Caco-2 (cell line): ENCODE measurements around the gene RTL10. TPM values are rescaled to one million over a fixed set of nuclear protein-coding genes. Genes with fewer than 3 reads are reported as not detected.

Experiments used
- BruUV-seq: library from RNA; stranded (reverse); fragments of 400-500 nt; replicated peaks from 2 replicates; lab custom pipeline; 2021; lab: Mats Ljungman, UMichigan
- CTCF ChIA-PET: fragments of 300-600 bp; sonication (Branson Sonifier 250); formaldehyde crosslinking; loops from one replicate; lab custom pipeline; 2022; ENCODE audit warnings: antibody characterized with exemption; lab: Charles Lee
- POLR2A ChIA-PET: fragments of 300-600 bp; sonication (Branson Sonifier 250); formaldehyde crosslinking; loops from one replicate; lab custom pipeline; 2022; ENCODE audit warnings: antibody characterized with exemption; lab: Charles Lee
- DNase-seq, 2 experiments: peaks; one replicate each; pipeline versions ENCODE4 v3.0.0 to v3.0.0-alpha.2; 2020 to 2022
- H3K27me3 ChIP-seq: replicated peaks from 2 replicates; pipeline ENCODE4 v1.6.0; 2011; ENCODE audit warnings: low read length; ENCODE audit not compliant: control insufficient read depth, insufficient read depth
- H3K36me3 ChIP-seq: 2 replicates; pipeline ENCODE4 v1.5.1; 2011; ENCODE audit warnings: low read length; ENCODE audit not compliant: control insufficient read depth, insufficient read depth
- H3K4me1 ChIP-seq: fragments of 250-450 bp; sonication (Bioruptor Pico); 2 replicates; pipeline ENCODE4 v1.5.1; 2020; ENCODE audit warnings: mild to moderate bottlenecking
- H3K4me3 ChIP-seq: 2 replicates; pipeline ENCODE4 v1.5.1; 2011; ENCODE audit warnings: low read depth, mild to moderate bottlenecking, control low read depth, low read length
- H3K9me3 ChIP-seq: fragments of 250-450 bp; sonication (Bioruptor Pico); 2 replicates; pipeline ENCODE4 v1.5.1; 2020; ENCODE audit warnings: mild to moderate bottlenecking, moderate library complexity
- H3K27ac Mint-ChIP-seq: one replicate; pipeline ENCODE4 v1.8.0; 2022; ENCODE audit warnings: mixed read lengths; ENCODE audit not compliant: unreplicated experiment
- H3K27me3 Mint-ChIP-seq: one replicate; pipeline ENCODE4 v1.8.0; 2022; ENCODE audit warnings: mixed read lengths; ENCODE audit not compliant: insufficient read depth, unreplicated experiment
- H3K36me3 Mint-ChIP-seq: one replicate; pipeline ENCODE4 v1.8.0; 2022; ENCODE audit warnings: mild to moderate bottlenecking, mixed read lengths; ENCODE audit not compliant: insufficient read depth, unreplicated experiment
- H3K4me1 Mint-ChIP-seq: one replicate; pipeline ENCODE4 v1.8.0; 2022; ENCODE audit warnings: low read depth, mixed read lengths; ENCODE audit not compliant: unreplicated experiment
- H3K4me3 Mint-ChIP-seq: one replicate; pipeline ENCODE4 v1.8.0; 2022; ENCODE audit warnings: mild to moderate bottlenecking, moderate library complexity, mixed read lengths; ENCODE audit not compliant: unreplicated experiment
- H3K9me3 Mint-ChIP-seq: one replicate; pipeline ENCODE4 v1.8.0; 2022; ENCODE audit warnings: mixed read lengths; ENCODE audit not compliant: unreplicated experiment
- CTCF ChIP-seq, 2 experiments: fragments of 200-600 bp in 1 of 2; IDR thresholded peaks; 1 replicate in 1 of 2; 2 replicates in 1 of 2; pipeline versions ENCODE4 v1.5.1 to v1.8.0; 2011 to 2022; ENCODE audit warnings: antibody characterized with exemption in 1 of 2, control low read depth in 1 of 2, inconsistent platforms in 1 of 2, low read depth in 1 of 2, low read length in 1 of 2, mild to moderate bottlenecking in 1 of 2, moderate library complexity in 1 of 2; ENCODE audit not compliant: insufficient read depth in 1 of 2, severe bottlenecking in 1 of 2, unreplicated experiment in 1 of 2
- intact Hi-C: fragments of 100-400 bp; cut with micrococcal nuclease; formaldehyde crosslinking; loops from one replicate; pipeline ENCODE4 v1.10.0; 2022; ENCODE audit not compliant: unreplicated experiment
- total RNA-seq: library from RNA; stranded (reverse); gene quantifications from 2 replicates; pipeline ENCODE4 v1.2.3, GENCODE V29; 2022

Gene RTL10
- total RNA-seq, 1 experiment from 2014 or later = 27.5 TPM

- no peaks in the 10 kb centered on the region for H3K36me3 ChIP-seq
- no peaks in the 10 kb centered on the region for H3K36me3 Mint-ChIP-seq
- H3K4me1 ChIP-seq = 0 out of 2 replicates have a peak, but pooled peaks cover 4% of the 10 kb centered on the region
- intact Hi-C loops = no loop called here
- CTCF ChIA-PET = no interaction called here
- H3K9me3 Mint-ChIP-seq = no peaks in the 10 kb centered on the region
- no peaks in the 10 kb centered on the region; the same call in 1 of the 2 replicates for H3K9me3 ChIP-seq
- H3K27ac Mint-ChIP-seq = no peak overlapping the region
- H3K4me3 Mint-ChIP-seq = no peak overlapping the region
- no peaks in the 10 kb centered on the region for H3K27me3 Mint-ChIP-seq
- no peaks in the 10 kb centered on the region for H3K4me1 Mint-ChIP-seq
- no peaks in the 10 kb centered on the region for H3K27me3 ChIP-seq
- no peak for DNase-seq
- no peak overlapping the region for H3K4me3 ChIP-seq
- BruUV-seq = no TSS peak
- no peak for TF ChIP-seq CTCF (IDR thresholded peaks at IDR 0.05; ENCODE audit: insufficient read depth in 1 of 2, low read depth in 1 of 2, low read length in 1 of 2, severe bottlenecking in 1 of 2, unreplicated experiment in 1 of 2)
- POLR2A ChIA-PET = no interaction called here
Measured at GRCh38 chr22:19831016-19831415, 23.7 kb downstream of the RTL10 start.

GRCh38 chr22:19828035-19828401, 26.7 kb downstream of the RTL10 start:
- Histone ChIP-seq H3K9me3 (no peaks in the 10 kb centered on the region), H3K36me3 (no peaks in the 10 kb centered on the region), H3K27me3 (no peaks in the 10 kb centered on the region), H3K4me3 (no peak overlapping the region), H3K4me1 (peaks cover 17% of the 10 kb centered on the region)
- H3K4me3 Mint-ChIP-seq = no peak overlapping the region
- H3K27me3 Mint-ChIP-seq = no peaks in the 10 kb centered on the region
- ChIA-PET CTCF (no interaction called here), POLR2A (no interaction called here)
- no peaks in the 10 kb centered on the region for H3K36me3 Mint-ChIP-seq
- DNase-seq = no peak
- BruUV-seq = no TSS peak
- TF ChIP-seq CTCF (IDR thresholded peaks at IDR 0.05; ENCODE audit: insufficient read depth in 1 of 2, low read depth in 1 of 2, low read length in 1 of 2, severe bottlenecking in 1 of 2, unreplicated experiment in 1 of 2) = no peak
- peaks cover 6% of the 10 kb centered on the region for H3K4me1 Mint-ChIP-seq
- H3K9me3 Mint-ChIP-seq = no peaks in the 10 kb centered on the region
- intact Hi-C loops = no loop called here
- no peak overlapping the region for H3K27ac Mint-ChIP-seq

GRCh38 chr22:19827341-19828034, 27.2 kb downstream of the RTL10 start:
- DNase-seq = no peak
- CTCF ChIA-PET = no interaction called here
- no peaks in the 10 kb centered on the region for H3K9me3 ChIP-seq
- Mint-ChIP-seq H3K27ac (no peak overlapping the region), H3K4me1 (peaks cover 6% of the 10 kb centered on the region), H3K9me3 (no peaks in the 10 kb centered on the region), H3K4me3 (no peak overlapping the region), H3K27me3 (no peaks in the 10 kb centered on the region), H3K36me3 (no peaks in the 10 kb centered on the region)
- intact Hi-C loops = no loop called here
- peaks cover 17% of the 10 kb centered on the region for H3K4me1 ChIP-seq
- no peaks in the 10 kb centered on the region for H3K27me3 ChIP-seq
- no peak overlapping the region for H3K4me3 ChIP-seq
- H3K36me3 ChIP-seq = no peaks in the 10 kb centered on the region
- no TSS peak for BruUV-seq
- TF ChIP-seq CTCF (IDR thresholded peaks at IDR 0.05; ENCODE audit: insufficient read depth in 1 of 2, low read depth in 1 of 2, low read length in 1 of 2, severe bottlenecking in 1 of 2, unreplicated experiment in 1 of 2) = no peak
- POLR2A ChIA-PET = no interaction called here
